HepG2 (cell line): Measurements from ENCODE around the gene CPNE5. TPM values are rescaled to one million over a fixed set of nuclear protein-coding genes. Genes with fewer than 3 reads are reported as not detected.

Source experiments
- ATAC-seq: fragments of 200-7000 bp; cut with Tn5 transposase; 3 replicates; pipeline ENCODE4 v1.9.1; 2020; ENCODE audit warnings: mild to moderate bottlenecking, moderate library complexity
- BruUV-seq: library from RNA; stranded (reverse); fragments of 400-500 nt; replicated peaks from 2 replicates; lab custom pipeline; 2021; lab: Mats Ljungman, UMichigan
- CTCF ChIA-PET: fragments of 300-600 bp; formaldehyde crosslinking; extraction: SDS; loops from one replicate; lab custom pipeline; 2021; ENCODE audit warnings: low total read pairs, inconsistent platforms, low intra/inter-chr PET ratio; lab: Yijun Ruan, JAX
- POLR2A ChIA-PET: fragments of 350-600 bp; sonication (Branson Sonifier 250); formaldehyde crosslinking; loops from one replicate; lab custom pipeline; 2020; ENCODE audit warnings: antibody characterized with exemption, inconsistent platforms; lab: Yijun Ruan, JAX
- DNase-seq: peaks from one replicate; pipeline ENCODE4 v3.0.0-alpha.2; 2015; ENCODE audit warnings: low spot score
- FAIRE-seq: peaks from 3 replicates; lab custom pipeline; 2011; peaks lifted over from hg19 to GRCh38; lab: Jason Lieb, UNC
- H2AFZ ChIP-seq: one replicate; pipeline ENCODE4 v1.6.1; 2011; ENCODE audit warnings: low read length, inconsistent platforms
- H3K27ac ChIP-seq: fragments of 300-600 bp; 3 replicates; pipeline ENCODE4 v1.8.0; 2011; ENCODE audit warnings: mixed run types, mild to moderate bottlenecking, mixed read lengths, low read length, inconsistent platforms; ENCODE audit not compliant: insufficient read depth; ENCODE audit errors: extremely low read length
- H3K27me3 ChIP-seq, 2 experiments: fragments of 200-600 bp in 1 of 2; 2 replicates in 1 of 2; 3 replicates in 1 of 2; pipeline versions ENCODE4 v1.6.0 to v1.8.0; 2011; ENCODE audit warnings: low read length in 2 of 2, mild to moderate bottlenecking in 2 of 2, moderate library complexity in 2 of 2, inconsistent platforms in 1 of 2; ENCODE audit not compliant: insufficient read depth in 2 of 2, control insufficient read depth in 1 of 2
- H3K36me3 ChIP-seq, 2 experiments: fragments of 200-600 bp in 1 of 2; replicated peaks in 1 of 2; 2 replicates in 1 of 2; 3 replicates in 1 of 2; pipeline versions ENCODE4 v1.5.1 to v1.8.0; 2011; ENCODE audit warnings: low read length in 2 of 2, inconsistent platforms in 1 of 2; ENCODE audit not compliant: insufficient read depth in 2 of 2, control insufficient read depth in 1 of 2
- H3K4me1 ChIP-seq: 2 replicates; pipeline ENCODE4 v1.5.1; 2012; ENCODE audit warnings: low read length, inconsistent platforms; ENCODE audit not compliant: insufficient read depth
- H3K4me2 ChIP-seq: 2 replicates; pipeline ENCODE4 v1.6.0; 2011; ENCODE audit warnings: low read depth, low read length, inconsistent platforms
- H3K4me3 ChIP-seq, 3 experiments: fragments of 200-600 bp in 1 of 3; sonication (generic), shearing (Covaris generic) in 1 of 3; replicated peaks in 1 of 3; 2 replicates each; pipeline ENCODE4 v1.5.1; 2011 to 2016; ENCODE audit warnings: low read length in 3 of 3, inconsistent platforms in 2 of 3, low read depth in 2 of 3, mild to moderate bottlenecking in 2 of 3, control low read depth in 1 of 3, mixed read lengths in 1 of 3; ENCODE audit not compliant: insufficient read depth in 1 of 3
- H3K79me2 ChIP-seq: one replicate; pipeline ENCODE4 v1.6.1; 2011; ENCODE audit warnings: low read length, inconsistent platforms; ENCODE audit not compliant: insufficient read depth
- H3K9ac ChIP-seq: 2 replicates; pipeline ENCODE4 v1.6.0; 2011; ENCODE audit warnings: mild to moderate bottlenecking, low read depth, low read length, inconsistent platforms; ENCODE audit not compliant: insufficient read depth
- H3K9me3 ChIP-seq: 2 replicates; pipeline ENCODE4 v1.5.1; 2012; ENCODE audit warnings: mild to moderate bottlenecking, low read length
- H4K20me1 ChIP-seq: 2 replicates; pipeline ENCODE4 v1.6.0; 2011; ENCODE audit warnings: inconsistent platforms, mild to moderate bottlenecking, low read length, moderate library complexity; ENCODE audit not compliant: insufficient read depth
- CEBPG ChIP-seq: IDR thresholded peaks from 2 replicates; pipeline ENCODE4 v1.6.1; 2016
- ETV6 ChIP-seq: sonication (generic); formaldehyde crosslinking; conservative IDR thresholded peaks from 2 replicates; pipeline ENCODE4 v1.4.0; 2020; ENCODE audit warnings: missing genetic modification reagents
- NR1H2 ChIP-seq: sonication (generic); formaldehyde crosslinking; IDR thresholded peaks from 2 replicates; pipeline ENCODE4 v1.8.1; 2022; ENCODE audit warnings: low read depth, missing genetic modification reagents, borderline replicate concordance
- STAG1 ChIP-seq: sonication (generic); formaldehyde crosslinking; IDR thresholded peaks from 2 replicates; pipeline ENCODE4 v1.4.0; 2020; ENCODE audit warnings: missing genetic modification reagents
- TEAD3 ChIP-seq: optimal IDR thresholded peaks from 2 replicates; pipeline ENCODE3; 2016; ENCODE audit warnings: borderline replicate concordance
- ZNF121 ChIP-seq: sonication (generic); formaldehyde crosslinking; IDR thresholded peaks from 2 replicates; pipeline ENCODE4 v1.5.0; 2020; ENCODE audit warnings: mild to moderate bottlenecking, missing genetic modification reagents
- ZNF256 ChIP-seq: sonication (generic); formaldehyde crosslinking; conservative IDR thresholded peaks from 2 replicates; pipeline ENCODE4 v1.4.0; 2020; ENCODE audit warnings: missing genetic modification reagents
- ZNF335 ChIP-seq: sonication (generic); formaldehyde crosslinking; IDR thresholded peaks from 2 replicates; pipeline ENCODE4 v1.4.0; 2020; ENCODE audit warnings: missing genetic modification reagents
- ZNF7 ChIP-seq: IDR thresholded peaks from 2 replicates; pipeline ENCODE4 v1.6.1; 2016; ENCODE audit warnings: missing biosample characterization, missing genetic modification reagents
- ZSCAN12 ChIP-seq: sonication (generic); formaldehyde crosslinking; IDR thresholded peaks from 2 replicates; pipeline ENCODE4 v1.9.0; 2021; ENCODE audit warnings: mild to moderate bottlenecking, missing genetic modification reagents
- WGBS: methylation state at CpG from one replicate; pipeline ENCODE4 v1.1.6; 2017; ENCODE audit warnings: low lambda C conversion rate; 5-methylcytosine and 5-hydroxymethylcytosine counted together
- in situ Hi-C: cut with HindIII; loops from 2 replicates; pipeline ENCODE4 v1.10.0; 2017; ENCODE audit warnings: low pct_unique_long_range_greater_than_20kb; ENCODE audit not compliant: extremely low pct_ligation_motif_present
- intact Hi-C: fragments of 100-400 bp; cut with micrococcal nuclease; formaldehyde crosslinking; loops from one replicate; pipeline ENCODE4 v1.10.0; 2022; ENCODE audit not compliant: unreplicated experiment
- polyA plus RNA-seq, 8 experiments: library from polyadenylated mRNA; depleted of rRNA in 3 of 8; stranded (reverse) in 7 of 8; unstranded in 1 of 8; fragments of >200 nt; fragmentation: Illumina TruSeq in 4 of 8; extraction: Trizol in 4 of 8; gene quantifications; 2 replicates each; pipeline versions ENCODE4 v1.2.1 to v1.2.3, GENCODE V29; 2011 to 2016; ENCODE audit warnings: low read depth in 4 of 8, missing spikeins in 1 of 8, mixed read lengths in 1 of 8; ENCODE audit not compliant: insufficient read depth in 1 of 8
- total RNA-seq, 5 experiments: library from RNA; depleted of rRNA; stranded (reverse); fragments of >200 nt; fragmentation: Illumina TruSeq; extraction: Trizol; gene quantifications; 2 replicates each; pipeline ENCODE4 v1.2.3, GENCODE V29; 2016; ENCODE audit warnings: low read depth in 1 of 5
- TF ChIP-seq, protein P1 (sequence below): sonication (generic); formaldehyde crosslinking; IDR thresholded peaks from 2 replicates; pipeline ENCODE4 v1.5.0; 2020; ENCODE audit warnings: missing genetic modification reagents
- TF ChIP-seq, protein P2 (sequence below): sonication (generic); formaldehyde crosslinking; IDR thresholded peaks from 2 replicates; pipeline ENCODE4 v1.8.1; 2023; ENCODE audit warnings: missing genetic modification reagents, inconsistent platforms, borderline replicate concordance

CPNE5 gene
- total and polyA plus RNA-seq, 2 of the 13 experiments (the other 11 are each of a cell fraction or from before 2014, with no cell fraction given), result 0.16 TPM; not detected in 1

DNA sequence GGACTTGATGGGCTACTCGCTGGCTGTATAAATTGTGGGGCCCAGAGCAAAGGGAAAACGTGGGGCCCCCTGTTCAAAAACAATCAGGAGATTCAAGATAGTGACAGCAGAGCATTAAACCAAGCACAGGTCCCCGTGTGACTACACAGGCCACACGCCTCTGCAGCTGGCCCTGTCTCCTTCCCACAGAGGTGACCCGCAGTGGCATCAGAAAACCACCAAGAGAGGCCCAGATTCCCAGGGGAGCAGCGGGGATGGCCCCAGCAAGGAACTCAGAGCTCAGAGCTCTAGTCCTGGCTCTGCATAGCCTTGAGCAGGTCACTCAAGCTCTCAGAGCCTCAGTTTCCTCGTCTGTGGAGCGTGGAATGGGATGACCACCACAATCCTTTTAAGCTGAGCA is 57.6 kb downstream of the CPNE5 start:
- intact Hi-C loops, result no loop called here
- no peaks in the 10 kb centered on the region for H3K9me3 ChIP-seq
- ATAC-seq (no peak), FAIRE-seq (no peak), DNase-seq (no peak)
- no peaks in the 10 kb centered on the region for H3K36me3 ChIP-seq
- TF ChIP-seq, protein P1, sequence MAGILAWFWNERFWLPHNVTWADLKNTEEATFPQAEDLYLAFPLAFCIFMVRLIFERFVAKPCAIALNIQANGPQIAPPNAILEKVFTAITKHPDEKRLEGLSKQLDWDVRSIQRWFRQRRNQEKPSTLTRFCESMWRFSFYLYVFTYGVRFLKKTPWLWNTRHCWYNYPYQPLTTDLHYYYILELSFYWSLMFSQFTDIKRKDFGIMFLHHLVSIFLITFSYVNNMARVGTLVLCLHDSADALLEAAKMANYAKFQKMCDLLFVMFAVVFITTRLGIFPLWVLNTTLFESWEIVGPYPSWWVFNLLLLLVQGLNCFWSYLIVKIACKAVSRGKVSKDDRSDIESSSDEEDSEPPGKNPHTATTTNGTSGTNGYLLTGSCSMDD (CRISPR knock-in tag), result no peak
- TF ChIP-seq CEBPG (CRISPR knock-in tag) (no peak), ZNF335 (no peak), ZNF121 (CRISPR knock-in tag) (no peak), ZSCAN12 (CRISPR knock-in tag) (no peak), STAG1 (no peak), TEAD3 (CRISPR knock-in tag) (no peak), ZNF7 (CRISPR knock-in tag) (no peak), ZNF256 (CRISPR knock-in tag) (no peak), ETV6 (CRISPR knock-in tag) (no peak), NR1H2 (no peak)
- TF ChIP-seq, protein P2, sequence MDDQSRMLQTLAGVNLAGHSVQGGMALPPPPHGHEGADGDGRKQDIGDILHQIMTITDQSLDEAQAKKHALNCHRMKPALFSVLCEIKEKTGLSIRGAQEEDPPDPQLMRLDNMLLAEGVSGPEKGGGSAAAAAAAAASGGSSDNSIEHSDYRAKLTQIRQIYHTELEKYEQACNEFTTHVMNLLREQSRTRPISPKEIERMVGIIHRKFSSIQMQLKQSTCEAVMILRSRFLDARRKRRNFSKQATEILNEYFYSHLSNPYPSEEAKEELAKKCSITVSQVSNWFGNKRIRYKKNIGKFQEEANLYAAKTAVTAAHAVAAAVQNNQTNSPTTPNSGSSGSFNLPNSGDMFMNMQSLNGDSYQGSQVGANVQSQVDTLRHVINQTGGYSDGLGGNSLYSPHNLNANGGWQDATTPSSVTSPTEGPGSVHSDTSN (CRISPR knock-in tag), result no peak
- in situ Hi-C loops, result no loop called here
- H2AFZ ChIP-seq, result no peak overlapping the region
- no peak overlapping the region for H3K9ac ChIP-seq
- ChIA-PET POLR2A (interaction anchor here (0.7 kb wide), 1 partner anchor 204 kb away, joined by 3 read pairs; the partner anchor contains the start of gene MTCH1), CTCF (no interaction called here)
- H3K27me3 ChIP-seq, result peaks cover 13 to 68% of the 10 kb centered on the region in 2 experiments; a peak in 4 of 5 replicates
- H3K4me3 ChIP-seq, result no peak overlapping the region
- no peak overlapping the region for H3K27ac ChIP-seq
- no peak overlapping the region for H3K4me2 ChIP-seq
- BruUV-seq, result no TSS peak
- 19% methylated on average over 6 of the region's 8 CpGs for WGBS
- no peaks in the 10 kb centered on the region for H3K79me2 ChIP-seq
- no peaks in the 10 kb centered on the region for H4K20me1 ChIP-seq
- H3K4me1 ChIP-seq, result peaks cover 12% of the 10 kb centered on the region
